GM15510 (cell line): ENCODE measurements around the gene SRC.

Experiments used
- POLR2A ChIP-seq: IDR thresholded peaks from 3 replicates; pipeline ENCODE4 v1.6.1; 2011; ENCODE audit warnings: borderline replicate concordance; ENCODE audit not compliant: insufficient read length; ENCODE audit errors: extremely low read depth

Gene SRC

GRCh38 chr20:37417617-37418467 is 71.9 kb downstream of the SRC start:
- TF ChIP-seq POLR2A, result no peak

DNA sequence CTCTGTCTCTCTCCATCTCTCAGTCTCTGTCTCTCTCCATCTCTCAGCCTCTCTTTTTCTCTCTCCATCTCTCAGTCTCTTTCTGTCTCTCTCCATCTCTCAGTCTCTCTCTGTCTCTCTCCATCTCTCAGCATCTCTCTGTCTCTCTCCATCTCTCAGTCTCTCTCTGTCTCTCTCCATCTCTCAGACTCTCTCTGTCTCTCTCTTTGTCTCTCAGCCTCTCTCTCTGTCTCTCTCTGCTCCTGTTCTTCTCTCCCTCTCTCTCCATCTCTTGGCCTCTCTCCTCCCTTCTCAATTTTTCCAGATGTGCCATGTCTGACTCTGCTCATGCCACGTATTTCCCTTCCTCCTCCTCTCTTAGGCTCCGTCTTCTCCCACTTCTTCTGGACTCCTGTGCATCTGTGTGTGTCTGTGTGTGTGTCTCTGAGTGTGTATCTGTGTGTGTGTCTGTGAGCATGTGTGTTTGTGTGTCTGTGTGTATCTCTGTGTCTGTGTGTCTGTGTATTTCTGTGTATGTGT is 72.7 kb downstream of the SRC start:
- TF ChIP-seq POLR2A, result no peak

DNA sequence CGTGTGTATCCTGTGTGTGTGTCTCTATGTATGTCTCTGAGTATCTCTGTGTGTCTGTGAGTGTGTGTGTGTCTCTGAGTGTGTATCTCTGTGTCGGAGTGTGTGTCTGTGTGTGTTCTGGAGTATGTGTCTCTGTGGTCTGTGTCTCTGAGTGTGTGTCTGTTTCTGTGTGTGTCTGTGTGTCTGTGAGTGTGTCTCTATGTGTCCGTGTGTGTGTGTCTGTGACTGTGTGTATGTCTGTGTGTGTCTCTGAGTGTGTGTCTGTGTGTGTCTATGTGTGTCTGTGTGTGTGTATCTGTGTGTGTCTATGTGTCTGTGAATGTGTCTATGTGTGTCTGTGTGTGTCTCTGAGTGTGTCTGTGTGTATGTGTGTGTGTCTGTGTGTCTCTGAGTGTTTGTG is 73.4 kb downstream of the SRC start:
- no peak for TF ChIP-seq POLR2A

DNA sequence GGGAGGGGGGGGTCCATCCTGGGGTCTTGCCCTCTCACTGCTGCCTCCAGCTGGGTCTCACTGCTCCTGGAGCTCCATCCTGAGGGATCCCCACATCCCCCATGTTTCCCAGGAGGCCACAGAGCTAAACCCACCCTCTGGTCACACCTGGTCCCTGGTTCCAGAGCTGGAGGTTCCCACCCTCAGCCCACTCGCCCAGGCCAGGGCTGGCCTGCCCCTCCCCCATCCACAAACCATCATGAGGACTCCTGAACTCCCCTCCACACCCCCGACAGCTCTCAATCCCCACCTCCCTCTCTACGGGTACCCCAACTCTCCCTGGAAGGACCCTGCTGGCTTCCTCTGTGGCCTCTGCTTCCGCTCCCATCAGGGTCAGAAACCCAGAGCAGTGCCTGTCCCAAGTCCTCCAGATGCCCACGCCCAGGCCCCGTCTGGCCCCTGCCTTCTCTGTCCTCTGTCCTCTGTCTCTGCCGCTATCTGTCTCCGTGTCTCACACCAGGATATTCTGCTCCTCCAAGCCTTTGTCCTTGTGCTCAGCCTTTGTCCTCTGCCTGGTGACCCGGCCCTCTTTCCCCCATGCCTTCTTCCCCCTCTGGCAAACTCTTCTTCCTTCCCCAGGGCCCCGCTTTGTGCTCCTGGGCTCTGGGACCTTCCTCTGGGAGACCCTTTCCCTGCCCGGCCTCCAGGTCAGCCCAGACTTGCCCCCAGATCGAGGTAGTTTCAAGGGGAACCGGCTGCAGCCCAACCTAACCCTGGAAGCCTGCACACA is 74.0 kb downstream of the SRC start:
- TF ChIP-seq POLR2A, result no peak

- no peak for TF ChIP-seq POLR2A
Observed at GRCh38 chr20:37420610-37421009, 74.7 kb downstream of the SRC start.

DNA sequence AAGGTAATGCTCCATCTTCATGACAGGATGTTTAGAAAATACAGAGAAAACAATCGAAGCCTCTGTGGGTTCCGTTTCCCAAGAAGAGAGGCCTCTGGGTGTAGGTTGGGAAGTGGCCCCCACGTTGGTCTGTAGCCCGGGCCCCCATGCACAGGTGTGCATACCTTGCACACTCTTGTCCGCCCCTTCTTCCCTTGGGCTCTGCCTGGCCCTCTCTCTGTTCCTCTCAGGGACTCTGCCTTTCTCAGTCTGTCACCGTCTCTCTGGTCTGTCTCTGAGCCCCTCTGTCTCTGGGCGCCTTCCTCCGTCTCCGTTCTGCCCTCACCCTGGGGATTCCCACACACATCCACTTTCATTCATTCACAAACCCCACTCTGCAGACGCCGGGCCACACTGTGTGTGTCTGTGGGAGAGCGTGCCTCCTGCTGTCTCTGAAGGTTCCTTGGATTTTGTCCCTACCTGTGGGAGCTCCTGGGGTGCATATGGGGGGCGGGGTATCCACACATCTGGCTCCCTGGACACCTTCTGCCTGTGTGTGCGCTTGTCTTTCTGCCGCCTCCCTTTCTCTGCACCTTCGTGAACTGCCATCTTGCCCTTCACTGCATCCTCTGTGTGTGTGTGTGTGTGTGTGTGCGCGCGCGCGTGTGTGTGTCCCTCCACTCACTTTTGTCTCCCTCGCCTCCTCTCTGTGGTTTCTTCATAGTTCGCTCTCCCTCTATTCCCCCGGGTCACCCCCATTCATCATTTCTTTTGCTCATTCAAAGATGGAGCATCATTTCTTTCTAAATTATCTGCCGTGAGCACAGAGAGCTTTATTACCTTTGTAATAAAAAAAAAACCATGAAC is 75.3 kb downstream of the SRC start:
- TF ChIP-seq POLR2A, result no peak

- no peak for TF ChIP-seq POLR2A
Observed at GRCh38 chr20:37421988-37422387, 76.0 kb downstream of the SRC start.

DNA sequence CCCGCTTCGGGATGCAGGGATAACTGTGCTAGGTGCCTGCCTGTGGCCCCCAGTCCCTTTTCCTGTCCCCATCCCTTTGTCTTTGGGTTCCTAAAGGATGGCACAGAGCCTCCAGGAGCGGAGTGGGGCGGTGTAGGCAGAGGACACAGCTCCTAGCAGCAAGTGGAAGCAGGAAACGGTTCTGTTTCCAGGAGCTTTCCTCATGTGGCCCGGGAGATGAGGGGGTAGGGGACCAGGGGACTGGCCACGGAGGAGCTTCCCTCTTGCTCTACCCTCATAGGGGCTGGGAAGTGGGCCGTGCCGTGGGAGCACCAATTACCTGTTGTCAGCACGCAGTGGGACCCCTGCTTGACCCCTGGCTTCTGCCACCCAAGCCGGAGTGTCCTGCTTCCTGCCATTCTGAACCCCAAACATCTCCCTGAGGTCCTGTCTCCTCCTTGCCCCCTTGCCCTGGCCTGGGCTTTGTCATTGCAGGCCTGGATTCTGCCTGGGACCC is 76.9 kb downstream of the SRC start:
- TF ChIP-seq POLR2A, result no peak

DNA sequence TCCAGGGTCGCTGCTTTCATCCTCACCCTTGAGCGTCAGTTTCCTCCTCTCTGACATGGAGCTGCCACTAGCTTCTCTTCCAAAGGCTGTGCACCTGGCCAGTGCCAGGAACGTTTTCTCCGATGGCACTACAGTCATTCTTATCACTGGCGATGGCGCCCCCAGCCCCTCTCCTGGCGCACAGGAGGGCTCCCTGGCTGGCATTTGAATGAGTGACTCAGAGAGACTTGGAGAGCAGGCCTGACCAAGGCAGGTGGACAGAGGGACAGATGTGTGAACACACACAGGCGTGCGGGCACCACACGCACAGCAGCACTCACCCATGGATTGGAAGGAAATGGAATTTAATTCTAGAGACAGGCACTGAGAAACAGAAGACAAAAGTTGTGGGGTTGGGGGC is 77.6 kb downstream of the SRC start:
- TF ChIP-seq POLR2A, result no peak

GRCh38 chr20:37424062-37424851 is 78.3 kb downstream of the SRC start:
- TF ChIP-seq POLR2A, result no peak

DNA sequence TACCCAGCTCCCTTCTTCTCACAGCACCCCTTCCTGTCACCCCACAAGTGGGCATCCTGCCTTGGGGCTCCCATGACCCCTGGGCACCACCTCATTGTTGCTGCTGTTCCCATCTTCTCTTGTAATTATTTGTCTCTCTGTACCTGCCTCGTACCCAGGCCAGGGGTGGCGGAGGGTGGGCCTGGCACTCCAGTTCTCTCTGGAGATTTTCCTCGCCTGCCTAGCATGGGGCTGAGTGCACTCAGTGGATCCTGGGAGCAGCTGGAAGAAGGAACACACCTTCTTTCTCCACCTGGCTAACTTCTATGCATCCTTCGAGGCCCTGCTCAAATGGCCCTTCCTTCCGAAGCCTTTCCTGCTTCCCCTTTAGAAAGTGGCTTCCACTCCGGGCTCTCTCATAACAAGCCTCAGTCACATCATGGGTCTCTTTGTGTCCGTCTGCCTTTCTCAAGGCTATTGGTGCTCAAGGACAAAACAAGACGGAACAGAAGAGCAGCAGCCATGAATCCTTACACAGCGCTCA is 79.2 kb downstream of the SRC start:
- no peak for TF ChIP-seq POLR2A

GRCh38 chr20:37426106-37426505 is 80.2 kb downstream of the SRC start:
- TF ChIP-seq POLR2A, result no peak

GRCh38 chr20:37426978-37427377 is 81.0 kb downstream of the SRC start:
- no peak for TF ChIP-seq POLR2A

- TF ChIP-seq POLR2A, result no peak
Observed at GRCh38 chr20:37430044-37430443, 84.1 kb downstream of the SRC start.
